Retina (tissue), 1 donor: ENCODE data around the gene DHRS3.
"Not testable (repeated sequence)": the region's sequence is repeated elsewhere in the genome, so short reads cannot be mapped to it uniquely, and the experiment has no call there.

Source experiments
- DNase-seq: peaks from one replicate; pipeline ENCODE4 v3.0.0-alpha.2; 2016

The DHRS3 gene

GRCh38 chr1:12617901-12618660 is at the start of gene DHRS3:
TSS of gene DHRS3 (minus strand) at chr1:12618210. CDS start at chr1:12617348, 862 bp downstream.
- peak; percentile 91 for DNase-seq

GRCh38 chr1:12666141-12666735 is 48.2 kb upstream of the DHRS3 start:
- no peak for DNase-seq

GRCh38 chr1:12665511-12665910 is 47.5 kb upstream of the DHRS3 start:
- no peak for DNase-seq

GRCh38 chr1:12662556-12662955 is 44.5 kb upstream of the DHRS3 start:
- DNase-seq = no peak

GRCh38 chr1:12661606-12662219 is 43.7 kb upstream of the DHRS3 start:
- DNase-seq = no peak

GRCh38 chr1:12658531-12659453 is 40.8 kb upstream of the DHRS3 start:
- peak; percentile 80 for DNase-seq

GRCh38 chr1:12657885-12658512 is 40.0 kb upstream of the DHRS3 start:
- not testable (repeated sequence) for DNase-seq

- DNase-seq = no peak
These were observed 39.3 kb upstream of the DHRS3 start for GRCh38 chr1:12657060-12657884.

GRCh38 chr1:12656575-12656974 is 38.6 kb upstream of the DHRS3 start:
- DNase-seq = no peak

- no peak for DNase-seq
These were observed 36.6 kb upstream of the DHRS3 start for GRCh38 chr1:12654657-12655056.

GRCh38 chr1:12654004-12654567 is 36.1 kb upstream of the DHRS3 start:
- no peak for DNase-seq

- no peak for DNase-seq
These were observed 32.0 kb upstream of the DHRS3 start for GRCh38 chr1:12649971-12650421.

- DNase-seq = no peak
These were observed 30.7 kb upstream of the DHRS3 start for GRCh38 chr1:12648741-12649140.

- DNase-seq = not testable (repeated sequence)
These were observed 27.4 kb upstream of the DHRS3 start for GRCh38 chr1:12645401-12645800.

GRCh38 chr1:12644829-12645228 is 26.8 kb upstream of the DHRS3 start:
- DNase-seq = no peak

GRCh38 chr1:12644237-12644636 is 26.2 kb upstream of the DHRS3 start:
- DNase-seq = no peak

GRCh38 chr1:12643785-12644184 is 25.8 kb upstream of the DHRS3 start, which contains the start of gene AADACL4:
TSS of gene AADACL4 (plus strand) at chr1:12644085. CDS start at chr1:12644547, 462 bp downstream.
- no peak for DNase-seq

GRCh38 chr1:12643079-12643478 is 25.1 kb upstream of the DHRS3 start:
- peak; percentile 20 for DNase-seq

- no peak for DNase-seq
These were observed 22.9 kb upstream of the DHRS3 start for GRCh38 chr1:12640958-12641272.

- DNase-seq = no peak
These were observed 22.4 kb upstream of the DHRS3 start for GRCh38 chr1:12640237-12640957.
